ENCODE results near the gene SFRP4. TPM values are rescaled to one million over a fixed set of nuclear protein-coding genes. Genes with fewer than 3 reads are reported as not detected.

SFRP4 gene
- total RNA-seq, 2 donors from 2014 or later = 3.0 to 4.8 TPM

DNA sequence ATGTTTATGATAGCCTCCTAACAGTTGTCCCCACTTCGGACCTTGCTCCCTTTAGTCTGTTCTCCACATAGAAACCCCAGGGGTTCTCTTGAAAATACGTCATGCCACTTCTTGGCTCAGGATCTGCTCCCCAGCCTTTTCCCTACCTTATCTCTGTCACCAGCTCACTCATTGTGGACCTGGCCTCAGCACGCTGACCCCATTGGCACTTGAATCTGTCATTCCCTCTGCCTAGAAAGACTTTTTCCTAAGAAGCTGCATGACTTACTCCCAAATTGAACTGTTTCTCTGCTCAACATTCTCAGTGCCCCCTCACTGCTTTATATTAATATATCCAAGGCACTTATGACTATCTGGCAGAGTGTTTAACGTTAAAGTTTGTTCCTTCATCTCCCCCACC is 12.3 kb upstream of the SFRP4 start:
- DNase-seq (no peak), ATAC-seq (no peak)
- intact Hi-C loops (cut with DNase I) = no loop called here

DNA sequence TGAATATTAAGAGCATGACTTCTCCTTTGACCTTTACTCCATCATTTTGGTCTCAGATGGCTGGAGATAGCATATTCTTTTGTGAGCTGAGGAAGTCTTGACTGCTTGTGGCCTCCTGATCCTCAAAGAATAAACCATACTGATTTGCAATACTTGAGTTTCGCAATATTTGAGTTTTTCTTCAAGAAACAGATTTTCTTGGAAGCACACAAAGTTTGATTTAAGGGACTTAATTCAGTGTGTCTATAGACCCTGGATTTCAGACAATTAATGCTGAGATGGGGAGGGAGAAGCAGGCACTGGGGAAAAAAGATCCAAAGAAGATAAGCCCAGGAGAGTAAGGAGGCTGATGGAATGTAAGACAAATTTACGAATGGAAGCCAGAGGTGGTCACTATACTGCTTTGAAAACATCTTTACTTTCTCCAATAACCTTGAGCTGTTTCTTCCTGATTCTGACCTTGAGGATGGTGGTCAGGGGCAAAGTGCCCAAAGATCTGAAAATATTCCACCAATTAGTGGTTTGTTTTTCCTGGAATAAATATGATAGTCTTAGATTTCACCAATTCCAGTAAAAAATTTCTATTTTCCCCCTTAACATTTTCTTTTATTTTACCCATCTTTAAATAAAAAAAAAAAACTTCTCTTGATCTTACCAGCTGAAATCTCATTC is 11.3 kb upstream of the SFRP4 start:
- ATAC-seq (no peak), DNase-seq (no peak)
- intact Hi-C loops (cut with DNase I) = no loop called here

DNA sequence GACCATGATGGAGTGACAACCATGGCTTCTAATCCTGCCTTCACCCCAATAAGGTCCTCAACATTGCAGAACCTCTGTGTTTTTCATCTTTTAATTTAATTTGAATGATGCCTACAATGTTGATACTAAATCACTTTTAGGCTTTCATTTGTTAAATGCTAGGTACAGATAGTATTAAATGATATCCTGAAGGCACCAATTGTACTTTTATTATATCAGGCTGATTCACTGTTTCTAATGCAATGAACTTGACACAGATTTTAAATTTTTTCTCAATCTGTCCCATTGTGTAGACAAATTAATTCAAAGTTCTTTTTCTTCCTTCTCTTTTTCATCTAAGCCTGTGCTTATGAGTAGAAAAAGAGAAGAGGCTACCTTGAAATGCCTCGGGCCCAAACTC is 9.0 kb upstream of the SFRP4 start:
- intact Hi-C loops (cut with DNase I) = no loop called here

DNA sequence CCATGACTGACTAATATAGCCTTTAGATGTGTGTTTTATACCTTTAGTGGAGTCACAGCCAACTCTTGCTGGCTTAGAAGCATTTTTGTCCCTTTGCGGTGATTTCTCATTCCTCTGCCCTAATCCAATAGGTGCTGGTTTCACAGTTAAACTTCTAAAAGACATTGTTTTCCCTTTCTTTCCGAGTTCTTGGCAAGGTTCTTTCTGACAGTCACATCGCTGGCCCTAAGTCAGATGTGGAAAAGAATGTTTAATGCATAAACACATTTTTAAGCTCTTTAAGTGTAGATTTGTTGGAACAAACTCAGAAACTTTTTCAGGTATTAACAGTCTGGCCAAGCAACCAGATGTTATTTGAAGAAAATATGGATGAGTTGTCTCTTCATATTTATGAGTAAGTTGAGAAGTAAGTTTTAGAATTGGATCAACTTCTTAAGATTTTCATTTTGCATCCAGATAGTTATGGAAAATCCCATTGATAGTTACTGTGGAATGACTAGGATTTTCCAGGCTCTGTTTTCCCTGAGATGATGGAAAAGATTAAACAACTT is 7.9 kb upstream of the SFRP4 start:
- ATAC-seq = no peak
- intact Hi-C loops (cut with DNase I) = no loop called here
- DNase-seq = no peak

More for the DNA sequence above, 9.0 kb upstream of the SFRP4 start:
- no peak for DNase-seq
- ATAC-seq = no peak

DNA sequence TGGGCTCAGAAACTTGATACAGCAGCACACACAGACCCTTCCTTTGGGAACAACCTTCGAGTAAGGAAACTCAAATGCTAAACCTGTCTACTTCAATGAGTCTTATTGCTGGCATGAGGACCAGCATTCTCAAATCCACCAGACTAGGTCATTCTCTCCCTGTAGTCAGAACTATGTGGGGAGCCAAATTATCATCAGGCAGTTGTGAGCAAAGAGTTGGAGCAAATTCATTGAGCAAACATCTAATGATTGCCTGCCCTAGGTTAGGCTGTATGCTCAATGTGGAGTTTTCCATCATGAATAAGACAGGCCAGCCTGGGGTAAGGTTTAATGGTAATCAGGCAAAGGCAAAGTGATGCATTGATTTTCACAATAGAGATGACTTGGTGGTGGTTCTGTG is 7.4 kb upstream of the SFRP4 start:
- no peak for DNase-seq
- intact Hi-C loops (cut with DNase I) = no loop called here
- ATAC-seq = no peak

DNA sequence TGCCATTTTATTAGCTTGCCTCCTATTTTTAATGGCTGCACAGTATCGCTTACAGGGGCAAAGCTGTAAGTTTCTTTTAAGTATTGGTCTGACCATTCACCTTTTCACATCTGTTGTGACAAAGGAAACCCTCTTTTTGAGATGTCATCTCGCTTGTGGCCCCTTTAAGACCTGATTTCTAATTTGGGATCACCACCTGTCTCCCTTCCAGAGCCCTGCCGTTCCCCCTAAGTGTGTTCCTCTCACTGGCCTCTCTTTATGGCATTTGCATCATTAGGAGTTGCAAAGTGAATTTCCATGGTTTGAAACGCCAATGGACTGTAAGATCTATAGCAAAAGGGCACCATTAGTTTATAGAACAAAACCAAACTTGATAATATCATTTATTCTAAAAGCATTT is 5.3 kb upstream of the SFRP4 start:
- intact Hi-C loops (cut with DNase I) = no loop called here
- no peak for ATAC-seq
- DNase-seq = no peak

DNA sequence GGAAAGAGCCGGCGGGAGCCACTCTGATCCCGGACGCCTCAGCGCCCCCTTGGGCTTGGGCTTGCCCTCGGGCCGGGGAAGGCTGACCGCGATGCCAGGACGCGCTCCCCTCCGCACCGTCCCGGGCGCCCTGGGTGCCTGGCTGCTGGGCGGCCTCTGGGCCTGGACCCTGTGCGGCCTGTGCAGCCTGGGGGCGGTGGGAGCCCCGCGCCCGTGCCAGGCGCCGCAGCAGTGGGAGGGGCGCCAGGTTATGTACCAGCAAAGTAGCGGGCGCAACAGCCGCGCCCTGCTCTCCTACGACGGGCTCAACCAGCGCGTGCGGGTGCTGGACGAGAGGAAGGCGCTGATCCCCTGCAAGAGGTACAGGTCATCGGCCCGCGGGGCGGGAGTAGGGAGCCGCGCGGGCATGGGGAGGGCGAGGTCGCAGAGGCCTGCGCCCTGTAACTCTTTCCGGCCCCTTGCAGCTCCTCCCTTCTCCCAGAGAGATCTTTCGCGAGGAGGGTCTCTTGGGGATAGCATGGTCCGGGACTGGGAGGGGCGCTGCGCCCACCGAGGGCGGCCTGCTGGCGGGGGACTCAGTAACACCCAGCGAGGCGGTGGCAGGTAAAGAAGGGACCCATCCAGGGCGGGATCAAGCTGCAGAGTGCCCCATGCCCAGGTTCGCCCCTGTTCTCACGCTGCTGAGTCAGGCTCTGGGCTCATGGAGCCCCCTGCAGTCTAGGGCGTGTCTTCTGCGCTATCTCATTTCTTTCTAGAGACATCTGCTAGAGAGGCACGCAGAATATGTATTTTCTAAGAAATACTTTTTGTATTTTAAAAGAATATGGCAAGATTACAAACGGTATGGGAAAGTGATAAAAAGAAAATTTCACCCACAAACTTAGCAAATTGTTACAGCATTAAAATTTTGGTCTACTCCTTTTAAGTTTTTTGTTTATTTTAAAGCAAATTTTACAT is 4.5 kb upstream of the SFRP4 start:
- intact Hi-C loops (cut with DNase I) = no loop called here
- ATAC-seq (peak; percentile 67 to 72), DNase-seq (peak; percentile 45)

DNA sequence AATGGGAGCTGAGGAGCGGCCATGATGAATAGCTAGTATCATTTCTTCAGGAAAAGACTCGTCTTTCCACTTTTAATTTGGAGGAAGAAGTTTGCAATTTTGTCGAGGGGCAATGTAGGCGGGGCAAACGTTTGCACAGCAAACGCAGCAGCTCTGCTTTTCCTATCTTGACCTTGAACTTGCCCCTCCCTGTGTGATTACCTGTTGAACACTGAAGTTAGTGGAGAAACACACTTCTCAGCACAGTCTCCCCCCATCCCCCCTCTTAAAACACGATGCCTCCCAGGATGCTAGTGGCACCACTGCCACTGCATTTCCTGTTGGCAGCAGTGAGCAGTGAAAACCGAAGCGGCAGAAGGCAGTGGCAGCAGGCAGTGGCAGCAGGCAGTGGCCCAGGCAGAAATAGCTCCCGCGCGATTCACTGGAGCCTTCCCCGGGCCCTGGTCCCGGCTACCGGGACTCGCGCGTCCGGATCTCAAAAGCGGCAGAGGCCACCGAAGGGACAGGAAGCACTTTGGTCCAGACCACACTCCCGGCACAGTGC is 3.8 kb upstream of the SFRP4 start, which contains the start of gene EPDR1:
Gene EPDR1, plus strand, starts transcription at position 336 of the 544 bp plus-strand sequence. CDS start 300 bp downstream, outside the sequence.
- intact Hi-C loops (cut with DNase I) = no loop called here
- DNase-seq = peak; percentile 62

DNA sequence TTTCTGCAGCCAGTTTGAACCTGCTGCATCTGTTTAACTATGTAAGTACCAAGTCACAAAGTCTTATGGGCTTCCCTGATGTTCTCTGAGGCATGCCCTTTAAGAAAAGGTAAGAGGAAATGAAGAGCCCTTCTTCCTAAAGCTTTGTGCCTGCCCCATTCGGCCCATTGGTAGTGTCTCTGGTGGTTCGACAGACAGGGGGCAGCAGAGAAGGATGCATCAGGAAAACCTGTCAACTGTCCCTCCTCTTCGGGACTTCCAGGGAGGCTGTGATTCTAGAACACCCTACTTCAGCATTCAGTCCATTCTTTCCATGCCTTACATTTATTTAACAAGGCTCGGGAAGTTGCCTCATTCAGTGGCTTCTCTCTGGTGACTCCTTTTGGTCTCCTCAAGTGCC is 1.9 kb upstream of the SFRP4 start:
- intact Hi-C loops (cut with DNase I) = loop anchor here in 1 of 2 donors (5.0 kb wide), 1 partner anchor 189 kb away; no protein-coding TSS in a partner anchor
- no peak for DNase-seq
- ATAC-seq = no peak

More for the DNA sequence above, 3.8 kb upstream of the SFRP4 start, which contains the start of gene EPDR1:
- ATAC-seq = peak; percentile 56 to 73

DNA sequence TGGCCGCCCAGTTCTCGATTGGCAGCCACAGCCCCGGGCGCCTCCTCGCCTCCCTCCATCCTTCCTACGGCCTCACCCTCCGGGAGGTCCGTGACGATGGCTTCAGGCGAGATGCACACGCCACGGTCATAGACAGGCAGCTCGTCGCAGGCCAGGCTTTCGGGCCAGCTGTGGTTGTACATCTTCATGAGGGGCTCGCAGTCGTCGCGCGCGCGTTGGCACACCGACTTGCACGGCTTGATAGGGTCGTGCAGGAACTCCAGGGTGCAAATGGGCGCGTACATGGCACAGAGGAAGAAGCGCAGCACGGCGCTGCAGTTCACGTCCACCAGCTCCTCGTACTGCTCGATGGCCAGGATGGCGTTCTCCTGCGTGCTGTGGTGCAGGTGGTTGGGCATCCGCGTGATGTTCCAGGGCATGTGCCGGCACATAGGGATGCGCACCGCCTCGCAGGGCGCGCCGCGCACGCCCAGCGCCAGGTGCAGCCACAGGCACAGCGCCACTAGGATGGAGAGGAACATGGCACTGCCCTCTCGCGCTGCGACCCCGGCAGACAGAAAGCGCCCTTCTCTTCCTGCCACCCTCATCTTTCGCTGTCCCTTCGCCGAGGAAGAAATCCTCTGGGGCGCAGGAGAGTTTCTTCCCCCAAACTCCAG is 472 bp downstream of the SFRP4 start:
- peak; percentile 36 for DNase-seq
- ATAC-seq = peak in 1 of 2 donors; percentile 25
- intact Hi-C loops (cut with DNase I) = loop anchor here in 1 of 2 donors (5.0 kb wide), 1 partner anchor 191 kb away; no protein-coding TSS in a partner anchor

DNA sequence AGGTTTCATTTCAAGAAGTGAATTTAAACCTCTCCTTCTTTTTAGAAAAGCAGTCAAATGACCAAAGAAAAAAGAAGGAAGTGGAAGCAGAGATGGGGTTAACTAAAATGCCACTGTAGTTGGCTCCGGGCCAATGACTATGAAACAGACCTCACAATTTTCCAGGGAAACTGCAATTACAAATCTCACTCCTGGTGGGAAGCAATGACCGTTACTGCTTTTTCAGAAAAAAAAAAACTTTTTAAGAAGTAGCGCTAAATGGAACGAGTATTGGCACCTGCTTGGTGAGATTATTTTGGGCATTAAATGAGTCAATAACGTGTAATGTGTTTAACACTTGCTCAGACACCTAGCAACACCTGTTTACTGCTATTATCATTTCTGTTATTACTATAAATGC is 1.2 kb downstream of the SFRP4 start:
- intact Hi-C loops (cut with DNase I) = loop anchor here in 1 of 2 donors (5.0 kb wide), 1 partner anchor 192 kb away; no protein-coding TSS in a partner anchor
- ATAC-seq (no peak), DNase-seq (peak; percentile 45)

DNA sequence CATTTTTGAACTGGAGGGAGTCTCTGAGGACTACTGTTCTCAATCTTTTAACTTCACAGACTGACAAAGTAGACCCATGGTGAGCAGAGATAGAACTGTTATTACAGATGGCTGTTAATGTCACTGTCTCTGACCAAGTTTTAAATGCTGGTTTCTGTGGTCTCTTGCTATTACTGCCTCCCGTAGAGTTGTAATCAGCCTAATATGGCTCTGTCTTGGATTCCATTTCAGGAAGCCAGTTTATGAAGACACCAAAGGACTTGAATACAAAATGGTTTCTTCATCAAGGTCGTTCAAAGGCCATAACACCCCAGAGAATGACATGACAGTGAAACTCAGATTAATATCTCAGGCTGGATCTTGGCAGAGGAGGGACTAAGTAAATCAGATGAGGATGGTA is 3.9 kb downstream of the SFRP4 start:
- intact Hi-C loops (cut with DNase I) = no loop called here
- ATAC-seq (no peak), DNase-seq (no peak)

DNA sequence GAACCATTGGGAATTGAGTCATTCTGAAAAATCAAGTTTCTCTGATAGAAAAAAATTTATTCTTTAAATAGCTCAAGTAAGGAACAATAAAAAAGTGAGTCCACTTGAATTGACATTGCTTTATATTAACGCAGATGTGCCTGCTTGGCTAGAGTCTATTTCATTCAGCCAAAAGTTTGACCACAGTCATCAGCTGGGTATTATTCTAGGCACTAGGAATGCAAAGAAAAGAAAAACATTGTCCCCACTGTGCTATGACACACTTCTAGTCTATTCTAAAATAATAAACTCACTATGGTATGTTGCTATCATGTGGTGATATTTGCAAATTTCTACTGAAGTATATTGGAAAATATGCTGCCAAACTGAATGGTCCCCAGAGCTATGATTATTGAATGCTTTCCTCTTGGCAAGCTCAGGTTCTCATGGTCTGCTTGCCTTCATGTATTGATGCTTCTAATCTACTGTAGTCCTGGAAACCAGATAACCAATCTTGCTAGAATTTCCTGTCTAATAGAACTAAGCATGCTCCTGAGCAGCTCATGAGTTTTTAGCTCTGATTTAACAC is 8.3 kb downstream of the SFRP4 start:
- intact Hi-C loops (cut with DNase I) = loop anchor here in 1 of 2 donors (10.0 kb wide), 1 partner anchor 196 kb away; no protein-coding TSS in a partner anchor
- ATAC-seq = peak in 1 of 2 donors; percentile 85

DNA sequence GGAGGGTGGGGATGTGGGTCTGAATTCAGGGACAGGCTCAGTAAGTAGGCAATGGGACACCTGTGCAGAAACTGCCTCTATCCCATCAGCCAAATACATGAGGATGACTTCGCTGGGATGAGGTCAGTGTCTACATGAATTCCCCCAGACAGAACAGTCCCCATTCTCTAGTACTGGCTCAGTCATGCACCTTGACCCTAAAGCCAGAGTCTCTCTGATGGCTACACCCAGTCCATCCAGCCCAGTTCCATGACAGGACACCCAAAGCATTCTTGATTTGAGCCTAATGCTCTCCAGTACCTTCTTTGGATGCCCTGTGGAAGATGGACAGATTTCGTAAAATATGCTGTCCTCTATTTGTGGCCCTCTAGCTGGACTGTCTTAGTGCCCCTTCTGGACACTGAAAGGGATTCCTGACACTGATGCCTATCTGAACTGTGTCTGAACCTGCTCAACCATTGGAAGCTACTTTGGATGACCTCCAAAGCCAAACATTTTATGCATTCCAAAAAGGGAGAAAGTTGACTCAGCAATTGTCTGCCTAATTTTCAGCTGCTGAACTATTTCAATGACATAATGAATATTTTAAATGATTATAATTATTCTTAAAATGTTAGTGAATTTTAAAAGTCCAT is 14.6 kb downstream of the SFRP4 start:
- ATAC-seq (peak; percentile 41 to 71), DNase-seq (no peak)
- intact Hi-C loops (cut with DNase I) = loop anchor here (2.0 to 10.0 kb wide), 5 partner anchors 203 to 415 kb away; no protein-coding TSS in a partner anchor

More for the DNA sequence above, 8.3 kb downstream of the SFRP4 start:
- no peak for DNase-seq

DNA sequence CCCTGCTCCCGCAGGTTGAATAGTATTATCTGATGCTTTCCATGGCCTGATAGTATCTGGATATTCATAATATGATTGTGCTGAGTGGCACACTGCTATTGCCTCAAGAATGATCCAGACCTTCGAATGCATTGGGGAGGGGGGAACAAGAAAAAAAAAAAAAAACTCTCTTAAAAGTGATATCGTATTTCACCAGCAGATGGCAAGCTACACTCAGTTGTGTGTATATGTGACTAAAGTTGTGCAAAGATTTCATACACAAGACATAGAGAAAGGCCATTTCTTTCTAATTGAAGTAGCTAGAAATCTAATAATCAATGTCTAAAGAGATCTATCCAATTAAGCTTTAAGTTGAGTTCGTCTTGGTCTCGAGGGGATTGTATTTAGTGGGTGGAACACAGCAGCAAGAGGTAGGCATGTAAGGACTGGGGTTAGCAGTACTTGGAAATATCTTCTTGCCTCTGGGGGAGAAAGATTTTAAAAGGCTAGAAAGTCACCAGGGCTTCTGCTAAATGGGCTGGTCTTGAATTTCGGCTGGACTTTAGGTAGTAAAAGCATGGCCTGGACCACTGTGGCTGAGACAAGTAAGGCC is 15.3 kb downstream of the SFRP4 start:
- ATAC-seq (peak; percentile 74 to 79), DNase-seq (no peak)
- intact Hi-C loops (cut with DNase I) = loop anchor here (2.0 to 10.0 kb wide), 5 partner anchors 203 to 416 kb away; no protein-coding TSS in a partner anchor

DNA sequence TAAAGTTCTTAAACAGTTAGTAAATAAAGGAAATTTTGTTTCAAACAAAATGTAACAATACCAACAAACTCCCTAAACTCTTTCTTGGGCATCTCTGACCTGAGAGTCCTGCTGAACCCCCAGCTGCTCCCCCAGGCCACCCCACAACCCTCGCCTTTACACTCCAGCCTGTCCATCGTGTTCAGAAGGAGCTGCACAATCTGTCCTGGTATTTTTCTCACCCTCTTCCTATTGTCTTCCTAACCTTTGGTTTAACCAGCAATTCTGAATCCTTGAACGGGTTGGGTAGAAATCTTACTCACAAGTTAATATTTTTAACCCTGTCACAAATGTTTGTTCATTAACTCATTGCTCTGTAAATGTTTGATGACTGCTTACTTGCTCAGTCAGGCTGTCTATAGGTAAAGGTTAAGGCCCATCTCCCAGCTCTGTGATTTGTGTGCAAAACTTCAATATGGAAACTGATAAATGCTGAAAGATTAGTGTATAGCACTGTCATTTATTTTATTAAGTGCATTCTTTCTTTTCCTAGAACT is 16.8 kb downstream of the SFRP4 start:
- DNase-seq (no peak), ATAC-seq (no peak)
- intact Hi-C loops (cut with DNase I) = loop anchor here (2.0 to 10.0 kb wide), 5 partner anchors 205 to 418 kb away; no protein-coding TSS in a partner anchor

DNA sequence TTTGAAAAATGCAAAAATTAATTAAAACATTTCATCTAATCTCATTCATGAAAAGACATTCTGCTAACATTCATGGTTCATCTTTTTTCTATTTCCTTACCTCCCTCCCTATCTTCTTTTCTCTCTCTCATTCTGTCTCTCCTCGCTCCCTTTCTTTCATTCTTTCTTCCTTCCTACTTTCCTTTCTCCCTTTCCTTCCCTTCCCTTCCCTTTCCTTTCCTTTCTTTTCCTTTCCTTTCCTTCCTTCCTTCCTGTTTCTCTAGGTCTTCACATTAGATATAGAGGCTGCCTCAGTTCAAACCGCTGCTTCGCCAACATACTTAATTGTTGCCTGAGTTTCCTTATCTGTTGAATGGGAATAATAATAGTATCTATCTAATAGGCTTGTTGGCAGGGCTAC is 21.9 kb downstream of the SFRP4 start:
- intact Hi-C loops (cut with DNase I) = no loop called here
- no peak for ATAC-seq
- DNase-seq = no peak
